Measurements from ENCODE around the gene VAV1.

VAV1 gene

DNA sequence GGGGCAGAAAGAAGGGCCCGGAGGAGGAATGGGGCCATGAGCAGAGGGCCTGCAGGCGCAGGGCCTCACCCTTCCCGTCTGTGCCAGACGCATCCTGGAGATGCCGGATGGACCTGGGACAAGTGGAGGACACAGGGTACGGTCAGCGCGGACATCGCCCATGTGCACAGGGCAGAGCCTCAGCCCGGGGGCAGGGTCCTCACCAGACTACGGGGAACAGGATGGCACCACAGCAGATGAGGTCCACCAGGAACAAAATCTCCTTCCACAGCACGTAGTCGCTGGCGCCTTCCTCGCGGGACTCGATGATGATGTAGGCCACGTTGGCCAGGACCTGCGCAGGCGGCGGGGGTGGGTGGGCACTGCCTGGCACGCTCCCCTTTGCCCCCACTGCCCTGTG, 40.7 kb upstream of the VAV1 start:
- no peak for TF ChIP-seq EZH2phosphoT487 (IDR thresholded peaks at IDR 0.05; ENCODE audit: low read length)
- TF ChIP-seq CTCF (IDR thresholded peaks at IDR 0.05; ENCODE audit: low read length), result no peak
- TF ChIP-seq EZH2 (optimal IDR thresholded peaks at IDR 0.05; ENCODE audit: low read depth, low read length), result no peak
- no peaks in the 10 kb centered on the region for H3K27me3 ChIP-seq (replicated peaks; ENCODE audit: insufficient read depth, low read length)
- H2AFZ ChIP-seq (ENCODE audit: low read length), result no peak overlapping the region
- H3K79me2 ChIP-seq (ENCODE audit: low read length), result peaks cover 11% of the 10 kb centered on the region
- no peak overlapping the region for H3K4me3 ChIP-seq (ENCODE audit: low read length)
- no peaks in the 10 kb centered on the region for H3K36me3 ChIP-seq (replicated peaks; ENCODE audit: insufficient read depth, low read length)
- H3K9me3 ChIP-seq (replicated peaks; ENCODE audit: insufficient read depth, low read length), result no peaks in the 10 kb centered on the region
- H3K4me2 ChIP-seq (ENCODE audit: low read depth, low read length), result no peak overlapping the region
- H4K20me1 ChIP-seq (ENCODE audit: insufficient read depth, low read length), result no peaks in the 10 kb centered on the region
- H3K9ac ChIP-seq (ENCODE audit: low read length), result no peak overlapping the region
- H3K9me2 ChIP-seq (replicated peaks; ENCODE audit: insufficient read depth, low read length), result no peaks in the 10 kb centered on the region
- no peak overlapping the region for H3K27ac ChIP-seq (ENCODE audit: low read length)
- peaks cover 11% of the 10 kb centered on the region for H3F3A ChIP-seq (ENCODE audit: insufficient read depth, low read length)
- peaks cover 14% of the 10 kb centered on the region for H3K4me1 ChIP-seq (ENCODE audit: low read length)
- DNase-seq, result no peak

- Histone ChIP-seq H4K20me1 (ENCODE audit: insufficient read depth, low read length) (no peaks in the 10 kb centered on the region), H3K4me1 (ENCODE audit: low read length) (peaks cover 14% of the 10 kb centered on the region), H3K27ac (ENCODE audit: low read length) (no peak overlapping the region), H3K4me2 (ENCODE audit: low read depth, low read length) (no peak overlapping the region), H3K27me3 (replicated peaks; ENCODE audit: insufficient read depth, low read length) (no peaks in the 10 kb centered on the region), H2AFZ (ENCODE audit: low read length) (no peak overlapping the region), H3K9me2 (replicated peaks; ENCODE audit: insufficient read depth, low read length) (no peaks in the 10 kb centered on the region), H3K9ac (ENCODE audit: low read length) (no peak overlapping the region), H3K36me3 (replicated peaks; ENCODE audit: insufficient read depth, low read length) (no peaks in the 10 kb centered on the region), H3F3A (ENCODE audit: insufficient read depth, low read length) (peaks cover 14% of the 10 kb centered on the region), H3K9me3 (replicated peaks; ENCODE audit: insufficient read depth, low read length) (no peaks in the 10 kb centered on the region), H3K79me2 (ENCODE audit: low read length) (peaks cover 11% of the 10 kb centered on the region), H3K4me3 (ENCODE audit: low read length) (no peak overlapping the region)
- no peak for DNase-seq
- TF ChIP-seq EZH2 (optimal IDR thresholded peaks at IDR 0.05; ENCODE audit: low read depth, low read length) (no peak), CTCF (IDR thresholded peaks at IDR 0.05; ENCODE audit: low read length) (no peak), EZH2phosphoT487 (IDR thresholded peaks at IDR 0.05; ENCODE audit: low read length) (no peak)
These were observed 39.6 kb upstream of the VAV1 start for GRCh38 chr19:6732803-6733337.

DNA sequence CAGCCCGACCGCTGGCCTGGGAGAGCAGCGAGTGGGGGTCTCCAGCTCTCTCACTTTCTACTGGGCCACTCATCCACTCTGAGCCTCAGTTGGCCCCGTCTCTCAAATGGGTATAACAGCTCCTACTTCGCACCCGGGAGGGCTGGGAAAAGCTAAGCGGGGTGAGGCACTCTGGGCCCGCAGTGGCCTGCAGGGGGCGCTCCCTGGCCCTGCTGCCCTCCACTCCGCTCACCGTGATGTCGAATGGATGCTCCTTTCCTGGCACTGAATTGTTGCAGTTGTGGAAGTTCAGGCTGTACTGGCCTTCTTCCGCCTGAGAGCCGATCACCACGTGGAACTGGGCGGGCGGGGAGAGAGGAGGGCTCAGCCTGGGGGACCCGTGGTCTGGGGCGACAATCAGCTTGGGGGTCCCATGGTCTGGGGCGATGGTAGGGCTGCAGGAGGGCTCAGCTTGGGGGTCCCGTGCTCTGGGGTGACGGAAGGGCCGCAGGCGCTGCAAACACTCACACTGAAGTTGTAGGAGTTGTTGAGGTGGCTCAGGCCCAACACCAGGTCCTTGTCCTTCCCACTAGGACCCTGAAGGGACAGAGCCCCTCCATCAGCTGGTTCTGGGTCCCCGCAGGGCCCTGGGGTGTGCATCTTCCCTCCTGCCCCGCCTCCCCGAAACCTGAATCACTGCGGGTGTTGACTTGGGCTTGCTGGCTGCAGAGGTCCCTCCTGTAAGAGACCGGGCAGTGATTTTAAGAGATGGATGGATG, 39.0 kb upstream of the VAV1 start:
- Histone ChIP-seq H2AFZ (ENCODE audit: low read length) (no peak overlapping the region), H3K27me3 (replicated peaks; ENCODE audit: insufficient read depth, low read length) (no peaks in the 10 kb centered on the region), H4K20me1 (ENCODE audit: insufficient read depth, low read length) (no peaks in the 10 kb centered on the region), H3K9ac (ENCODE audit: low read length) (no peak overlapping the region), H3K4me3 (ENCODE audit: low read length) (no peak overlapping the region), H3K9me2 (replicated peaks; ENCODE audit: insufficient read depth, low read length) (no peaks in the 10 kb centered on the region), H3K9me3 (replicated peaks; ENCODE audit: insufficient read depth, low read length) (no peaks in the 10 kb centered on the region), H3K36me3 (replicated peaks; ENCODE audit: insufficient read depth, low read length) (no peaks in the 10 kb centered on the region), H3K27ac (ENCODE audit: low read length) (no peak overlapping the region), H3K4me2 (ENCODE audit: low read depth, low read length) (no peak overlapping the region), H3F3A (ENCODE audit: insufficient read depth, low read length) (peaks cover 21% of the 10 kb centered on the region), H3K4me1 (ENCODE audit: low read length) (peaks cover 15% of the 10 kb centered on the region), H3K79me2 (ENCODE audit: low read length) (peaks cover 11% of the 10 kb centered on the region)
- TF ChIP-seq EZH2 (optimal IDR thresholded peaks at IDR 0.05; ENCODE audit: low read depth, low read length) (no peak), EZH2phosphoT487 (IDR thresholded peaks at IDR 0.05; ENCODE audit: low read length) (no peak), CTCF (IDR thresholded peaks at IDR 0.05; ENCODE audit: low read length) (peak; percentile 17)
- no peak for DNase-seq

All from MM.1S (cell line).